Measurements from ENCODE around the gene CHCHD6. TPM values are rescaled to one million over a fixed set of nuclear protein-coding genes. Genes with fewer than 3 reads are reported as not detected.

CHCHD6 gene
- polyA plus RNA-seq, 1 donor from 2014 or later = 102 TPM

DNA sequence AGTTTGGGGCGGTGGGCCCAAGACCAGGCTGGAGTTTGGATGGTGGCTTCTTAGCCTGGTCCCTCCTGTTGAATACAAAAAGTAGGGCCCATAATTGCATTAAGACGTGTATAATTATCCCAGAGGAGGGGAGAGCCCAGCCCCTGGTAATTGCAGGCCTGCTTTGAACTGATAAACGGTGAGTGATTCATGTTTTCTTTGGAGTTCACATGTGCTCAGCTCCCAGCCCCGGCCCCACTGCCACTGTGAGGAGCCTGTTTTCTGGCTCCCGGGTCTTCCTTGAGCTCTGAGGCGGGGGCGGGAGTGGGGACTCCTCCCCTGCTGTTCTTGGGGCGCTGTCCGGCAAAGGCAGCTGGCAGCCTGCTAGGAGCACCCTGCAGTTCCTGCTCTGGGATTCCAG, 282.0 kb downstream of the CHCHD6 start:
- Histone ChIP-seq H3K9me2 (ENCODE audit: insufficient read depth, low read length) (no peaks in the 10 kb centered on the region), H3K4me3 (ENCODE audit: low read length) (peak overlapping the region; percentile 97), H3K4me2 (ENCODE audit: low read length) (no peak overlapping the region), H3K27ac (ENCODE audit: low read length) (no peak overlapping the region), H3K36me3 (ENCODE audit: insufficient read depth, low read length) (peaks cover 9% of the 10 kb centered on the region), H4K20me1 (ENCODE audit: insufficient read depth) (peaks cover 33% of the 10 kb centered on the region), H2AFZ (ENCODE audit: low read depth, low read length) (no peak overlapping the region), H3F3A (ENCODE audit: insufficient read depth, low read length, poor library complexity, severe bottlenecking) (no peaks in the 10 kb centered on the region), H3K27me3 (ENCODE audit: insufficient read depth, low read depth, low read length) (peaks cover 2% of the 10 kb centered on the region), H3K9ac (ENCODE audit: low read length) (no peak overlapping the region), H3K79me2 (replicated peaks; ENCODE audit: insufficient read depth, low read length) (peaks cover 56% of the 10 kb centered on the region), H3K9me3 (ENCODE audit: low read length) (no peaks in the 10 kb centered on the region)
- no peak for TF ChIP-seq EZH2 (IDR thresholded peaks at IDR 0.05; ENCODE audit: borderline replicate concordance, insufficient read depth, low read length, poor library complexity, severe bottlenecking)
- no peak for TF ChIP-seq MXI1 (conservative IDR thresholded peaks at IDR 0.05; ENCODE audit: poor library complexity, severe bottlenecking)
- no peak for TF ChIP-seq POLR2AphosphoS5 (IDR thresholded peaks at IDR 0.05)
- TF ChIP-seq RAD21 (conservative IDR thresholded peaks at IDR 0.05) = no peak
- TF ChIP-seq SMC3 (conservative IDR thresholded peaks at IDR 0.05; ENCODE audit: poor library complexity) = no peak
- no peak for TF ChIP-seq CTCF (IDR thresholded peaks at IDR 0.05; ENCODE audit: poor library complexity, severe bottlenecking)
- TF ChIP-seq, protein P1, sequence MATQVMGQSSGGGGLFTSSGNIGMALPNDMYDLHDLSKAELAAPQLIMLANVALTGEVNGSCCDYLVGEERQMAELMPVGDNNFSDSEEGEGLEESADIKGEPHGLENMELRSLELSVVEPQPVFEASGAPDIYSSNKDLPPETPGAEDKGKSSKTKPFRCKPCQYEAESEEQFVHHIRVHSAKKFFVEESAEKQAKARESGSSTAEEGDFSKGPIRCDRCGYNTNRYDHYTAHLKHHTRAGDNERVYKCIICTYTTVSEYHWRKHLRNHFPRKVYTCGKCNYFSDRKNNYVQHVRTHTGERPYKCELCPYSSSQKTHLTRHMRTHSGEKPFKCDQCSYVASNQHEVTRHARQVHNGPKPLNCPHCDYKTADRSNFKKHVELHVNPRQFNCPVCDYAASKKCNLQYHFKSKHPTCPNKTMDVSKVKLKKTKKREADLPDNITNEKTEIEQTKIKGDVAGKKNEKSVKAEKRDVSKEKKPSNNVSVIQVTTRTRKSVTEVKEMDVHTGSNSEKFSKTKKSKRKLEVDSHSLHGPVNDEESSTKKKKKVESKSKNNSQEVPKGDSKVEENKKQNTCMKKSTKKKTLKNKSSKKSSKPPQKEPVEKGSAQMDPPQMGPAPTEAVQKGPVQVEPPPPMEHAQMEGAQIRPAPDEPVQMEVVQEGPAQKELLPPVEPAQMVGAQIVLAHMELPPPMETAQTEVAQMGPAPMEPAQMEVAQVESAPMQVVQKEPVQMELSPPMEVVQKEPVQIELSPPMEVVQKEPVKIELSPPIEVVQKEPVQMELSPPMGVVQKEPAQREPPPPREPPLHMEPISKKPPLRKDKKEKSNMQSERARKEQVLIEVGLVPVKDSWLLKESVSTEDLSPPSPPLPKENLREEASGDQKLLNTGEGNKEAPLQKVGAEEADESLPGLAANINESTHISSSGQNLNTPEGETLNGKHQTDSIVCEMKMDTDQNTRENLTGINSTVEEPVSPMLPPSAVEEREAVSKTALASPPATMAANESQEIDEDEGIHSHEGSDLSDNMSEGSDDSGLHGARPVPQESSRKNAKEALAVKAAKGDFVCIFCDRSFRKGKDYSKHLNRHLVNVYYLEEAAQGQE (IDR thresholded peaks at IDR 0.05; ENCODE audit: borderline replicate concordance) = no peak
- no peak for TF ChIP-seq TAF1 (IDR thresholded peaks at IDR 0.05; ENCODE audit: low read depth)
- no peak for TF ChIP-seq EP300 (conservative IDR thresholded peaks at IDR 0.05; ENCODE audit: poor library complexity, severe bottlenecking)

DNA sequence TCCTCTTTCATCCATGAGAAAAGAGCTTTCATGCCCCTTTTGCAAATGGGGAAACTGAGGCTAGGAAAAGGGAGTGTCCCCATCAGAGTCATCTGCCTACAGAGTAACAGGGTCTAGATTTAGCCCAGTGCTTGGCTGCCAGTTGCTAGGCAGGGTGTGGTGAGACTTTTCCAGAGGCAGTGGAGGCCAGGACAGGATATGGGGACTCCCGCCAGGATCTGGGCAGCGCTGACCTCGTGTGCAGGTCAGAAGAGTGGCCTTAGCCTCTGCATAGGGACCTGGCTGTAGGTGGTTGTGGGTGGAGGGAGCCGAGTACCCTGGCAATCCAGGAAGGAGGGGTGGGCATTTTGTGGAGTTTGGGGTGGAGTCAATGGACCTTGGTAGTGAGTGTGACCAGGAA, 283.1 kb downstream of the CHCHD6 start:
- no peaks in the 10 kb centered on the region for H3K9me2 ChIP-seq (ENCODE audit: insufficient read depth, low read length)
- peaks cover 58% of the 10 kb centered on the region for H3K79me2 ChIP-seq (replicated peaks; ENCODE audit: insufficient read depth, low read length)
- no peaks in the 10 kb centered on the region for H3K9me3 ChIP-seq (ENCODE audit: low read length)
- no peak overlapping the region for H2AFZ ChIP-seq (ENCODE audit: low read depth, low read length)
- TF ChIP-seq TAF1 (IDR thresholded peaks at IDR 0.05; ENCODE audit: low read depth) (no peak), EZH2 (IDR thresholded peaks at IDR 0.05; ENCODE audit: borderline replicate concordance, insufficient read depth, low read length, poor library complexity, severe bottlenecking) (no peak), CTCF (IDR thresholded peaks at IDR 0.05; ENCODE audit: poor library complexity, severe bottlenecking) (no peak), POLR2AphosphoS5 (IDR thresholded peaks at IDR 0.05) (no peak), EP300 (conservative IDR thresholded peaks at IDR 0.05; ENCODE audit: poor library complexity, severe bottlenecking) (no peak), MXI1 (conservative IDR thresholded peaks at IDR 0.05; ENCODE audit: poor library complexity, severe bottlenecking) (no peak), RAD21 (conservative IDR thresholded peaks at IDR 0.05) (no peak), SMC3 (conservative IDR thresholded peaks at IDR 0.05; ENCODE audit: poor library complexity) (no peak)
- TF ChIP-seq, protein P1 (IDR thresholded peaks at IDR 0.05; ENCODE audit: borderline replicate concordance) = no peak
- H3K27ac ChIP-seq (ENCODE audit: low read length) = no peak overlapping the region
- H3K27me3 ChIP-seq (ENCODE audit: insufficient read depth, low read depth, low read length) = peaks cover 1% of the 10 kb centered on the region
- no peaks in the 10 kb centered on the region for H3F3A ChIP-seq (ENCODE audit: insufficient read depth, low read length, poor library complexity, severe bottlenecking)
- no peak overlapping the region for H3K4me2 ChIP-seq (ENCODE audit: low read length)
- peaks cover 9% of the 10 kb centered on the region for H3K36me3 ChIP-seq (ENCODE audit: insufficient read depth, low read length)
- H4K20me1 ChIP-seq (ENCODE audit: insufficient read depth) = peaks cover 41% of the 10 kb centered on the region
- H3K4me3 ChIP-seq (ENCODE audit: low read length) = no peak overlapping the region
- no peak overlapping the region for H3K9ac ChIP-seq (ENCODE audit: low read length)

Measured in neural cell (in vitro differentiated cells).